HG03103 (cell line): ENCODE results near the gene UGT2B10.

Source experiments
- ATAC-seq: cut with Tn5 transposase; IDR thresholded peaks from one replicate; pipeline ENCODE4 v1.9.1; 2021; ENCODE audit warnings: low read depth; ENCODE audit not compliant: unreplicated experiment

Gene UGT2B10

DNA sequence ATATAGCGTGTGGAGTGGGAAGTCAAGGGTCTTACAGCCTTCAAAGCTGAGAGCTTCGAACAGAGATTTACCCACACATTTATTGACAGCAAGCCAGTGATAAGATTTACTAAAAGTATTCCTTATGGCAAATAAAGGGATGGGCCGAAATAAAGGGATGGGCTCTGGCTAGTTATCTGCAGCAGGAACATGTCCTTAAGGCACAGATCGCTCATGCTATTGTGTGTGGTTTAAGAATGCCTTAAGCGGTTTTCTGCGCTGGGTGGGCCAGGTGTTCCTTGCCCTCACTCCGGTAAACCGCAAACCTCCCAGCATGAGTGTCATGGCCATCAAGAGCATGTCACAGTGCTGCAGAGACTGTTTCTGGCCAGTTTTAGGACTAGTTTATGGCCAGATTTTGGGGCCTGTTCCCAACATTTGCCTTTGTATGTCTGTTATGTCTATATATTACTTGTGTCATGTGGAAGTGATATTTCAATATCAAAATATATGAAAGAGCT is 53.5 kb downstream of the UGT2B10 start:
- no peak for ATAC-seq

DNA sequence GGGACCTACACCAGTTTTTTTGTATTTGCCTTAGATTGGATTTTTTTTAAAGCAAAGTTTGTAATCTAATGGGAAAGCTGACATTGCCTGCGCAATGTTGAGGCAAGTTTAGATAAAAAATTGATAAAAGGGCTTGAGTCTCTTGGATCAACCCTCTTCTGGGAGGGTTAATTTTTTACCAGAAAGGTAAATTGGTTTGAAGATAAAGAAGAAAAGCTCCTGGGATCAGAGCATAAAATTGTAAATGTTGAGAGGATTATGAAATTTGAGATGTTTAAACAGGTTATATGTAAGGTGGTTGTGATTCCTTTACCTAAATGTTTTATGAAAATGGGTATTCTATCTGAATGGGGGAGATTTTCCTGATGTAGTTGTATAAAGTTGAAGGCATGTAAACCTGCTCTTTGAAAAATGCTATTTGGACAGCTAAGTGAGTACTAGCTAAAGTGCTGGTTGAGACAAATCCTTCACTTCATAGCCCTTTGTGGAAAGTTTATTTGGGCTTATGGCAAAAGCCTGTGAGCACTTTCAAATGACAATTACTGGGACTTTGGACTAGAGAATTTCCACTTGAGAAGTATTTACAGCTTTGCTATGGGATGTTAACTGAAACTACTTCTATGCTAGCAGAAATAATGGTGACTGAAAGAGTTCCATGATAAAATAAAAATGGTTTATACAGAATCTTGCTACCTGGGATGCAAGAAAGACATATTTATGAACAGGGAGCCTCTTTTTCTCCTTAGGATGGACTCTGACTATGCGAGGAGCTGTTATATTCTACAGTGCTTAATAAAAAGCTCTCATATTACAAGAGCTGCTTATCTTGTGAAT is 56.2 kb downstream of the UGT2B10 start:
- ATAC-seq, result no peak

DNA sequence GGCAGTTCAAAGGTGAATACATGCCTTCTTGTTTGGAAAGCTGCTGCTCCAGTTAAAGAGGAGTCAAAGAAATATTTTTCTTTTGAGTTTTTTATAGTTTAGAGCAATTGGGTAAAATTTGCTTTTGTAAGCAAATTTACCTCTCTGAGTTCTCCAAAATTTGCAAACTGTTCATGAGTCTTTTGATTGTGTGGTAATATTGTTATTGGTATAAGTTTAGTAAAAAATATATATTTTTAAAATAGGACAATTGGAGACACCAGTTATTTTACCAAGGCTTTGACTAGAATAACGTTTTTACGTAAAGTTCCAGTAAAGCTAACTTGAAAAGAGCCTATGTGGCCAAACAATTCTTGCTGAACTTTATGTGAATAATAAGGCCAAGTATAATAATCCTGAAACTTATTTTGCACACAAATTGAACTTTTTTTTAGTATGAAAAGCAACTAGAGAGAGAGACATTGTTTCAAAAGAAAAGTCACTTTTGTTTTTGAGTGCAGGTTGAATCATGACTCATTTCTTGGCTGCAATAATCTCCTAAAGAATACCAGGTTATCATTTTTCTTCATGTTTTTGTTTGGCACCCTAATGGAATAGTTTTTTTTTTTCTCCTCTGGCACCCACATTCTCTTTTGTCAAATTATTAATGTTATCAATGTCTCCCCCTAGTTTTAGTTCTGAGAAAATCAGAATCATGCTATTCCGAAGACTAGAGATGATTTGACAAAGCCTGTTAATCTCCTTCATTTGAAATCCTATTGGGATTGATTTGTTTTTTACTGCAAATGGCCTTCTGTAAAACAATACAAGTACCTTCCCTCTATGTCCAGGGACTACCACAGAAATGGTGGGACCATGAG is 57.1 kb downstream of the UGT2B10 start:
- ATAC-seq, result no peak

DNA sequence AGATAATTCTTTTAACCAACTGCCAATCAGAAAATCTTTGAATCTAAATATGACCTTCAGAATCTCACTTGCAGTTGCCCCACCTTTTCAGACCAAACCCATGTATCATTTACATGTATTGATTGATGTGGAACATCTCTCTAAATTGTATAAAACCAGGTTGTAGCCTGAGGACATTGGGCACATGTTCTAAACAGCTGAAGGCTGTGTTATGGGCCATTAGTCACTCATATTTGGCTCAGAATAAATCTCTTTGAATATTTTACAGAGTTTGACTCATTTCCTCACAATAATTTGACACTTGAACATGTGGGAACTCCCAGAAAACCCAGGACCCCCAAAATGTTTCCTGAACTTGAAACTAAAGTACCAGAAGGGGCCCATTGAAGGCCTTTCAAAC is 58.7 kb downstream of the UGT2B10 start:
- no peak for ATAC-seq

DNA sequence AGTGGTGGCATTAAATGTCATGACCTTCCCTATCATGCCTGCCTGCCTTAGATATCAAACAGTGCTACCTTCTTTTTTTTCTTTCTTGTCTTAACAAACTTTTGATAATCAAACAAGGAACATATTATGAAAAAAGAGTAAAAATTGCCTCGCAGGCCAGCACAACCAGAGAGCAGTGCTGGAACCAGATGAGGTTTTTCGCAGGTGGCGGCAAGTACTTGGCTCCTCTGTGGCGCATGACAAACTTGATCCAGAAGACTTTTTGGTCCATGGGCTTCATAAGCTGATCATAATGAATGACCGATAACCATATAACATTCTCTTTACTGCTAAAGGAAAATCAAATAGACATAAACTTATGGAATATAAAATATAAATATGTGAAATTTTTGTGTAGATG is 61.8 kb downstream of the UGT2B10 start:
- no peak for ATAC-seq

DNA sequence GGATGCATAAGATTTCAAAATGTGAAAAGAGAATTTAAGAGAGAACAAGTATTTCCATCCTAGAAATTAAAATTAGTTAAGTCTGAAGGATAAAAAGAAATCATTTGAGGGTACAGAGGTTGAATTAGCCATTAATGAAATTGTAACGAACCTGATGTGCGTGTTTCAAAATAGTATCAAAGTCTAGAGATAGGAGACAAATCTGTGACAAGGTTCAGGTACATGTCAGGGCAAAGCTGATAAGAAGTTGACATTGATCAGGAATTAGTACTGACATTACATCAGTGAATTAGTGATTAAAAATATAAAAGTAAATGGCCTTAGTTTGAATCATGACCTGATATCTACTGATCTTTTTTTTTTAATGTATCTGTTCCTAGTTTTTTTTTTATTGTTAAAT is 62.3 kb downstream of the UGT2B10 start:
- no peak for ATAC-seq
